NCI-H2227 (cell line): Measurements from ENCODE around the gene GPR89A.
"Not testable (repeated sequence)": the region's sequence is repeated elsewhere in the genome, so short reads cannot be mapped to it uniquely, and the experiment has no call there.

Source experiments
- DNase-seq: peaks from one replicate; lab custom pipeline; 2025; ENCODE audit not compliant: unreplicated experiment; lab: John Stamatoyannopoulos, UW

The GPR89A gene

GRCh38 chr1:145716641-145717345 is 109.0 kb downstream of the GPR89A start:
- no peak for DNase-seq

GRCh38 chr1:145717833-145718232 is 110.0 kb downstream of the GPR89A start:
- no peak for DNase-seq

- DNase-seq: not testable (repeated sequence)
Measured at GRCh38 chr1:145718465-145718864, 110.7 kb downstream of the GPR89A start.

- no peak for DNase-seq
Measured at GRCh38 chr1:145719230-145720079, 111.7 kb downstream of the GPR89A start, which contains the start of gene CD160. Gene CD160, plus strand, starts transcription at chr1:145719499. Its CDS starts 8,829 bp downstream, at chr1:145728328.
